ENCODE results near the gene ADGRL3. TPM values are rescaled to one million over a fixed set of nuclear protein-coding genes. Genes with fewer than 3 reads are reported as not detected.

Gene ADGRL3
- total and polyA plus RNA-seq, 4 donors, result 0.07 to 1.7 (median 0.82) TPM

DNA sequence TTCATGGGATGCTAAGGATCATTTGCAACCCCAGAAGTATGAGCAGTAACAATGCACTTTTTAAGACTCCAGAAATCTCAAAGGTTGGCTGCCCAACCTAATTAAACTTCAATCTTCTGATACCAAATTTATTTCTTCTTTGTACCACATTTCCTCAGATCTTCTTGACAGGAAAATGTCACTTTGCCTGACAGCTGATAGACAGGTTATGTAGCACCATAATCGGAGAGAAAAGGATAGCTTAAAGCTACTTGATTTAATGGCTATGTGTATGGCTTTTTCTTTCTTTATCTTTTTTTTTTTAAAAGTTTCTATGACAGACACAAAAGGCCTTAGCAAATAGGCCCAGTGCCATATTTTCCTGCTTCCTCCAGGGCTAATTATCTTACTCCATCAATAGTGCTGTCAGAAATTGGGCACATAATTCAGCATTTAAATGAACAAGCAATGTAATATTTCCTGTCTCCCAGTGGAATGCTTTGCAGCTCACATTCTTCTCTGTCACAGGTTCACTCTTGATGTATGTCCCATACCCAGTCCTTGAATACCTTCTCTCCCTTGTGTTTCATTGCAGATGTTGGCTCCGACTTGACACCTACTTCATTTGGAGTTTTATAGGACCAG is 795.7 kb downstream of the ADGRL3 start:
- no peak overlapping the region for H3K4me3 ChIP-seq (ENCODE audit: low read depth in 1 of 3, low read length in 3 of 3)
- no peak overlapping the region for H3K27ac ChIP-seq (ENCODE audit: low read depth in 1 of 2, low read length in 2 of 2)
- H3K9ac ChIP-seq (ENCODE audit: low read depth in 1 of 2, low read length in 2 of 2), result no peak overlapping the region
- H3K9me3 ChIP-seq (ENCODE audit: control insufficient read depth in 4 of 4, low read length in 3 of 4), result no peaks in the 10 kb centered on the region
- peaks cover 0 to 3% (median 0%) of the 10 kb centered on the region in 4 donors for H3K4me1 ChIP-seq (ENCODE audit: control insufficient read depth in 4 of 4, insufficient read depth in 4 of 4, low read length in 3 of 4)
- DNase-seq (ENCODE audit: low spot score), result no peak
- no peaks in the 10 kb centered on the region for H3K36me3 ChIP-seq (ENCODE audit: control insufficient read depth in 4 of 4, insufficient read depth in 3 of 4, low read depth in 1 of 4, low read length in 3 of 4)
- TF ChIP-seq, protein P1, sequence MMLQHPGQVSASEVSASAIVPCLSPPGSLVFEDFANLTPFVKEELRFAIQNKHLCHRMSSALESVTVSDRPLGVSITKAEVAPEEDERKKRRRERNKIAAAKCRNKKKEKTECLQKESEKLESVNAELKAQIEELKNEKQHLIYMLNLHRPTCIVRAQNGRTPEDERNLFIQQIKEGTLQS (IDR thresholded peaks at IDR 0.05), result no peak
- TF ChIP-seq YY1 (IDR thresholded peaks at IDR 0.05) (no peak), HNF4A (conservative IDR thresholded peaks at IDR 0.05) (no peak)
- no peaks in the 10 kb centered on the region for H3K27me3 ChIP-seq (ENCODE audit: control insufficient read depth in 4 of 4, insufficient read depth in 4 of 4, low read length in 3 of 4)
- 83% methylated on average over 2 of the region's 2 CpGs for WGBS

DNA sequence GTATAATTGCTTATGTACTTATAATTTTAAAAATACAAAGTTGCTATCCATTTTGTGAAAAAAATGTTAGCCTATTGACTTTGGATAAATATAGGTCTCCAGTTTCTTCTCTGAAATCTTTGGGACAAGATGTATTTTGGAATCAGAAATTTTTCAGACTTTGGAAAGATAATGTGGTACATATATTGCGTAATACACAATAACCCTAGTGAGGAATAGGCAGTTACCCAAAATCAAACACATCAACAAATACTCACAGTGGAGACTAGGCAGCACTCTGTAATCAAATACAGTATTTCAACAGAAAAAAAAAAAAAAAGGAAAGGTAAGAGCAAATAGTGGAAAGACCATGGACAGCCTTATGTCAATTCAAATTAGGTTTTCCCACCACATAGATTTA is 796.8 kb downstream of the ADGRL3 start:
- Histone ChIP-seq H3K4me3 (ENCODE audit: low read depth in 1 of 3, low read length in 3 of 3) (no peak overlapping the region), H3K9ac (ENCODE audit: low read depth in 1 of 2, low read length in 2 of 2) (no peak overlapping the region), H3K4me1 (ENCODE audit: control insufficient read depth in 4 of 4, insufficient read depth in 4 of 4, low read length in 3 of 4) (peaks cover 0 to 3% (median 0%) of the 10 kb centered on the region in 4 donors), H3K9me3 (ENCODE audit: control insufficient read depth in 4 of 4, low read length in 3 of 4) (no peaks in the 10 kb centered on the region), H3K27ac (ENCODE audit: low read depth in 1 of 2, low read length in 2 of 2) (no peak overlapping the region), H3K36me3 (ENCODE audit: control insufficient read depth in 4 of 4, insufficient read depth in 3 of 4, low read depth in 1 of 4, low read length in 3 of 4) (no peaks in the 10 kb centered on the region), H3K27me3 (ENCODE audit: control insufficient read depth in 4 of 4, insufficient read depth in 4 of 4, low read length in 3 of 4) (no peaks in the 10 kb centered on the region)
- WGBS, result 58% methylated on average over 1 of the region's 1 CpG
- DNase-seq (ENCODE audit: low spot score), result no peak
- TF ChIP-seq EGR1 (IDR thresholded peaks at IDR 0.05; ENCODE audit: low read depth in 2 of 2) (no peak), SP1 (IDR thresholded peaks at IDR 0.05) (no peak)

DNA sequence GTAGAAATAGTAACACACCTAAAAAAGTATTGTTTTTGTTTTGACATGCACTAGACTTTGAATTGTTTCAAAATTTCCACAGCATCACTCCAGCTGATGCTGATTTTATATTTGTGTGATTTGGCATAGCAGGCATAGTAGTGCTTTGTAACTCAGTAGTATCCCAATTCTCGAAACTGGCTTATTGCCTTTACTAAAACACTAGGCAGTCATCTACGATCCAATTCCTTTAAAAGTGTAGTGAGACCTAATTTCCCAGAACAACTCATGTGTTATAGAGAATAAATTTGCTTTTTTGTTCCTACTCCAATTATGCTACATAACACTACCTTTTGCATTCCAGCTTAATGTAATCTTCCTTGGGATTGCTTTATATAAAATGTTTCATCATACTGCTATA is 797.7 kb downstream of the ADGRL3 start:
- Histone ChIP-seq H3K4me3 (ENCODE audit: low read depth in 1 of 3, low read length in 3 of 3) (no peak overlapping the region), H3K9me3 (ENCODE audit: control insufficient read depth in 4 of 4, low read length in 3 of 4) (no peaks in the 10 kb centered on the region), H3K4me1 (ENCODE audit: control insufficient read depth in 4 of 4, insufficient read depth in 4 of 4, low read length in 3 of 4) (peaks cover 0 to 3% (median 0%) of the 10 kb centered on the region in 4 donors), H3K9ac (ENCODE audit: low read depth in 1 of 2, low read length in 2 of 2) (no peak overlapping the region), H3K36me3 (ENCODE audit: control insufficient read depth in 4 of 4, insufficient read depth in 3 of 4, low read depth in 1 of 4, low read length in 3 of 4) (no peaks in the 10 kb centered on the region), H3K27ac (ENCODE audit: low read depth in 1 of 2, low read length in 2 of 2) (no peak overlapping the region), H3K27me3 (ENCODE audit: control insufficient read depth in 4 of 4, insufficient read depth in 4 of 4, low read length in 3 of 4) (no peaks in the 10 kb centered on the region)
- 63% methylated on average over 2 of the region's 2 CpGs for WGBS
- TF ChIP-seq EGR1 (IDR thresholded peaks at IDR 0.05; ENCODE audit: low read depth in 2 of 2) (no peak), GABPA (IDR thresholded peaks at IDR 0.05 in 1 of 2, conservative IDR thresholded peaks at IDR 0.05 in 1 of 2) (no peak), TAF1 (conservative IDR thresholded peaks at IDR 0.05) (no peak), NR2F2 (IDR thresholded peaks at IDR 0.05) (no peak), HNF4A (conservative IDR thresholded peaks at IDR 0.05) (no peak), RXRA (IDR thresholded peaks at IDR 0.05) (no peak), HNF4G (IDR thresholded peaks at IDR 0.05) (no peak), RAD21 (IDR thresholded peaks at IDR 0.05) (no peak)
- TF ChIP-seq, protein P2, sequence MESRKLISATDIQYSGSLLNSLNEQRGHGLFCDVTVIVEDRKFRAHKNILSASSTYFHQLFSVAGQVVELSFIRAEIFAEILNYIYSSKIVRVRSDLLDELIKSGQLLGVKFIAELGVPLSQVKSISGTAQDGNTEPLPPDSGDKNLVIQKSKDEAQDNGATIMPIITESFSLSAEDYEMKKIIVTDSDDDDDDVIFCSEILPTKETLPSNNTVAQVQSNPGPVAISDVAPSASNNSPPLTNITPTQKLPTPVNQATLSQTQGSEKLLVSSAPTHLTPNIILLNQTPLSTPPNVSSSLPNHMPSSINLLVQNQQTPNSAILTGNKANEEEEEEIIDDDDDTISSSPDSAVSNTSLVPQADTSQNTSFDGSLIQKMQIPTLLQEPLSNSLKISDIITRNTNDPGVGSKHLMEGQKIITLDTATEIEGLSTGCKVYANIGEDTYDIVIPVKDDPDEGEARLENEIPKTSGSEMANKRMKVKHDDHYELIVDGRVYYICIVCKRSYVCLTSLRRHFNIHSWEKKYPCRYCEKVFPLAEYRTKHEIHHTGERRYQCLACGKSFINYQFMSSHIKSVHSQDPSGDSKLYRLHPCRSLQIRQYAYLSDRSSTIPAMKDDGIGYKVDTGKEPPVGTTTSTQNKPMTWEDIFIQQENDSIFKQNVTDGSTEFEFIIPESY (IDR thresholded peaks at IDR 0.05), result no peak
- TF ChIP-seq, protein P1 (IDR thresholded peaks at IDR 0.05), result no peak
- TF ChIP-seq, protein P3, sequence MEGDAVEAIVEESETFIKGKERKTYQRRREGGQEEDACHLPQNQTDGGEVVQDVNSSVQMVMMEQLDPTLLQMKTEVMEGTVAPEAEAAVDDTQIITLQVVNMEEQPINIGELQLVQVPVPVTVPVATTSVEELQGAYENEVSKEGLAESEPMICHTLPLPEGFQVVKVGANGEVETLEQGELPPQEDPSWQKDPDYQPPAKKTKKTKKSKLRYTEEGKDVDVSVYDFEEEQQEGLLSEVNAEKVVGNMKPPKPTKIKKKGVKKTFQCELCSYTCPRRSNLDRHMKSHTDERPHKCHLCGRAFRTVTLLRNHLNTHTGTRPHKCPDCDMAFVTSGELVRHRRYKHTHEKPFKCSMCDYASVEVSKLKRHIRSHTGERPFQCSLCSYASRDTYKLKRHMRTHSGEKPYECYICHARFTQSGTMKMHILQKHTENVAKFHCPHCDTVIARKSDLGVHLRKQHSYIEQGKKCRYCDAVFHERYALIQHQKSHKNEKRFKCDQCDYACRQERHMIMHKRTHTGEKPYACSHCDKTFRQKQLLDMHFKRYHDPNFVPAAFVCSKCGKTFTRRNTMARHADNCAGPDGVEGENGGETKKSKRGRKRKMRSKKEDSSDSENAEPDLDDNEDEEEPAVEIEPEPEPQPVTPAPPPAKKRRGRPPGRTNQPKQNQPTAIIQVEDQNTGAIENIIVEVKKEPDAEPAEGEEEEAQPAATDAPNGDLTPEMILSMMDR (IDR thresholded peaks at IDR 0.05; ENCODE audit: low read depth, low read length, missing input control), result no peak
- TF ChIP-seq, protein P4, sequence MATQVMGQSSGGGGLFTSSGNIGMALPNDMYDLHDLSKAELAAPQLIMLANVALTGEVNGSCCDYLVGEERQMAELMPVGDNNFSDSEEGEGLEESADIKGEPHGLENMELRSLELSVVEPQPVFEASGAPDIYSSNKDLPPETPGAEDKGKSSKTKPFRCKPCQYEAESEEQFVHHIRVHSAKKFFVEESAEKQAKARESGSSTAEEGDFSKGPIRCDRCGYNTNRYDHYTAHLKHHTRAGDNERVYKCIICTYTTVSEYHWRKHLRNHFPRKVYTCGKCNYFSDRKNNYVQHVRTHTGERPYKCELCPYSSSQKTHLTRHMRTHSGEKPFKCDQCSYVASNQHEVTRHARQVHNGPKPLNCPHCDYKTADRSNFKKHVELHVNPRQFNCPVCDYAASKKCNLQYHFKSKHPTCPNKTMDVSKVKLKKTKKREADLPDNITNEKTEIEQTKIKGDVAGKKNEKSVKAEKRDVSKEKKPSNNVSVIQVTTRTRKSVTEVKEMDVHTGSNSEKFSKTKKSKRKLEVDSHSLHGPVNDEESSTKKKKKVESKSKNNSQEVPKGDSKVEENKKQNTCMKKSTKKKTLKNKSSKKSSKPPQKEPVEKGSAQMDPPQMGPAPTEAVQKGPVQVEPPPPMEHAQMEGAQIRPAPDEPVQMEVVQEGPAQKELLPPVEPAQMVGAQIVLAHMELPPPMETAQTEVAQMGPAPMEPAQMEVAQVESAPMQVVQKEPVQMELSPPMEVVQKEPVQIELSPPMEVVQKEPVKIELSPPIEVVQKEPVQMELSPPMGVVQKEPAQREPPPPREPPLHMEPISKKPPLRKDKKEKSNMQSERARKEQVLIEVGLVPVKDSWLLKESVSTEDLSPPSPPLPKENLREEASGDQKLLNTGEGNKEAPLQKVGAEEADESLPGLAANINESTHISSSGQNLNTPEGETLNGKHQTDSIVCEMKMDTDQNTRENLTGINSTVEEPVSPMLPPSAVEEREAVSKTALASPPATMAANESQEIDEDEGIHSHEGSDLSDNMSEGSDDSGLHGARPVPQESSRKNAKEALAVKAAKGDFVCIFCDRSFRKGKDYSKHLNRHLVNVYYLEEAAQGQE (IDR thresholded peaks at IDR 0.05), result no peak
- TF ChIP-seq, protein P5, sequence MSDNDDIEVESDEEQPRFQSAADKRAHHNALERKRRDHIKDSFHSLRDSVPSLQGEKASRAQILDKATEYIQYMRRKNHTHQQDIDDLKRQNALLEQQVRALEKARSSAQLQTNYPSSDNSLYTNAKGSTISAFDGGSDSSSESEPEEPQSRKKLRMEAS (IDR thresholded peaks at IDR 0.05), result no peak
- no peak for DNase-seq (ENCODE audit: low spot score)

Data from liver (tissue), 9 donors.